22Rv1 (cell line): Measurements from ENCODE around the gene UNC119B.

ENCODE experiments used
- H3K27ac ChIP-seq: fragments of 450-650 bp; 2 replicates; pipeline ENCODE4 v1.5.1; 2017
- ZFX ChIP-seq: fragments of 450-650 bp; IDR thresholded peaks from 2 replicates; pipeline ENCODE4 v1.6.1; 2017; ENCODE audit warnings: antibody characterized with exemption, borderline replicate concordance
- TF ChIP-seq, protein P1 (sequence below): fragments of 450-650 bp; IDR thresholded peaks from 2 replicates; pipeline ENCODE4 v1.5.1; 2017; ENCODE audit warnings: mild to moderate bottlenecking

Gene UNC119B

DNA sequence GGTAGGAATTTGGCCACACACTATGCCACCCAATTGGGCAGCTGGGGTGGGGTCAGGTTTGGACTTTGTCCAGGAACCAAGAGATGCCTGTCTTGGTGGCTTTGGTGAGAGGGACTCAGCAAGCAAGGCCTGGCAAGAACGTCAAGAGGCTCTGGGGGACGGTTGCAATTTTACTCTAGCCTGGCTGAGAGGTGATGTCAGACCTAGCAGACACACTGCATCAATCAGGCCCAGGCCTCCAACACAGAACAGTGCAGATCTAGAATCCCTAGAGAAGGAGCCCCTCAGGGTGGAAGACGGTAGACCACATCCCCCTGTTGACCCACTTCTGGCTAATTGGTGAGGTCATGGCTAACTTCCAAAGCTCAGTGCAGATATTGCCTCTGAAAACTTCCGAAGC is 1.6 kb upstream of the UNC119B start:
- TF ChIP-seq ZFX, result no peak
- TF ChIP-seq, protein P1, sequence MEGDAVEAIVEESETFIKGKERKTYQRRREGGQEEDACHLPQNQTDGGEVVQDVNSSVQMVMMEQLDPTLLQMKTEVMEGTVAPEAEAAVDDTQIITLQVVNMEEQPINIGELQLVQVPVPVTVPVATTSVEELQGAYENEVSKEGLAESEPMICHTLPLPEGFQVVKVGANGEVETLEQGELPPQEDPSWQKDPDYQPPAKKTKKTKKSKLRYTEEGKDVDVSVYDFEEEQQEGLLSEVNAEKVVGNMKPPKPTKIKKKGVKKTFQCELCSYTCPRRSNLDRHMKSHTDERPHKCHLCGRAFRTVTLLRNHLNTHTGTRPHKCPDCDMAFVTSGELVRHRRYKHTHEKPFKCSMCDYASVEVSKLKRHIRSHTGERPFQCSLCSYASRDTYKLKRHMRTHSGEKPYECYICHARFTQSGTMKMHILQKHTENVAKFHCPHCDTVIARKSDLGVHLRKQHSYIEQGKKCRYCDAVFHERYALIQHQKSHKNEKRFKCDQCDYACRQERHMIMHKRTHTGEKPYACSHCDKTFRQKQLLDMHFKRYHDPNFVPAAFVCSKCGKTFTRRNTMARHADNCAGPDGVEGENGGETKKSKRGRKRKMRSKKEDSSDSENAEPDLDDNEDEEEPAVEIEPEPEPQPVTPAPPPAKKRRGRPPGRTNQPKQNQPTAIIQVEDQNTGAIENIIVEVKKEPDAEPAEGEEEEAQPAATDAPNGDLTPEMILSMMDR, result no peak

DNA sequence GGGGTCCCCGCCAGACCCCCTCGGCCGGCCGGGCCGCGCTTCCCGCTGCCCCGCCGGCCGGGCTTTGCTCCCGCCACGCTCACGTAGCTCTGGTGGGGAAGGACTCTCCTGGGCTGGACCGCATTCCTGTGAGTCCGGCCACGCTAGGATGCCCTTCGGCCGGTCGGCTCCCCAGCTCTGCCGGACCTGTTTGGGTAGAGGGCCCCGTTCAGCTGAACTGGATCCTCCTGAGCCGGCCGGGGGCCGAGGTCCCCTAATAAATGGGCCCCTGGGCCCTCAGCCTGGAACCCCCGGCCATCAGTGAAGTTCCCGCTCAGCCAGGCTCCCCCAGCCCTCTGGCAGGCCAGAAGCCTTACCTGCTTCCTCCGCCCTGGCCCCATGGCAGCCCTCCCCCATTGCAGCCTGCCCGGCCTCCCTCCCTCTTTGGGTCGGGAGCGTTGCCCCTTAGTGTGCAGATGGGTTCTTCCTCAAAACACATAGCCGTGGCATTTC is 593 bp downstream of the UNC119B start:
- peak overlapping the region; percentile 80 for H3K27ac ChIP-seq
- no peak for TF ChIP-seq ZFX
- TF ChIP-seq, protein P1, result no peak

More for the DNA sequence above, 1.6 kb upstream of the UNC119B start:
- H3K27ac ChIP-seq, result peak overlapping the region; percentile 80

DNA sequence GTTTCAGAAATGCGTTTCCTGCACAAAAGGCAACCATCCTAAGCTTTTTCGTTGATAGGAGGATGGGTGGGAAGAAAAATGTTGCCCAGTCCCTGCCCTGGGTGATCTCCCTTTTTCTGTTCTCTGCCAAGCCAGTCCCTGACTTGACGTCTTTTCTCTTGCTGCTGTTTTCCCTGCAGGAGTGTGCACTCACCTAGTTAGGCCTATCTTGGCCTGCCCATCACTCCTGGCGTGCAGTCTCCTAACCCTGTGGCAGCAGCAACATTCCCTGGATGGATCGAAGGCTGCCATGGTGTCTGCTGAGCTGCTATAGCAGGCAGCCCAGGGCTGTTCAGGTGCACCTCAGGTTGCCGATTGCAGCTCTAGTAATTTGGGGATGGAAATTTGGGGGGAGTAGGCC is 1.2 kb downstream of the UNC119B start:
- peak overlapping the region; percentile 80 for H3K27ac ChIP-seq
- TF ChIP-seq, protein P1, result no peak
- no peak for TF ChIP-seq ZFX

DNA sequence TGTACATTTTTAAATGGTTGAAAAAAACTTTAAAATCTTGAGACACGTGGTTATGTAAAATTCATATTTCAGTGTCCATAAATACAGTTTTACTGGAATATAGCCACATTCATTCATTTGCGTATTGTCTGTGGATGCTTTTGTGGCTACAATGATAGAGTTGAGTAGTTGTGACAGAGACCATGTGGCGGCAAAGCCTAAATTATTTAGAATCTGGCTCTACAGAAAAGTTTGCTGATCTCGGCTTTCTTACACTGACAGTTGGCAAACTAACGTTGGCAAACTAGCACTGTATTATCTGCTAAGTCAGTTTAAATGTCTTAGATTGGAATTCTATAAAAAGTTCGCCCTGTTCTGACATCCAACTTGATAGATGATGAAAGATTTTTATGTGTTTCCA is 2.4 kb downstream of the UNC119B start:
- H3K27ac ChIP-seq, result no peak overlapping the region
- TF ChIP-seq, protein P1, result no peak
- TF ChIP-seq ZFX, result no peak

DNA sequence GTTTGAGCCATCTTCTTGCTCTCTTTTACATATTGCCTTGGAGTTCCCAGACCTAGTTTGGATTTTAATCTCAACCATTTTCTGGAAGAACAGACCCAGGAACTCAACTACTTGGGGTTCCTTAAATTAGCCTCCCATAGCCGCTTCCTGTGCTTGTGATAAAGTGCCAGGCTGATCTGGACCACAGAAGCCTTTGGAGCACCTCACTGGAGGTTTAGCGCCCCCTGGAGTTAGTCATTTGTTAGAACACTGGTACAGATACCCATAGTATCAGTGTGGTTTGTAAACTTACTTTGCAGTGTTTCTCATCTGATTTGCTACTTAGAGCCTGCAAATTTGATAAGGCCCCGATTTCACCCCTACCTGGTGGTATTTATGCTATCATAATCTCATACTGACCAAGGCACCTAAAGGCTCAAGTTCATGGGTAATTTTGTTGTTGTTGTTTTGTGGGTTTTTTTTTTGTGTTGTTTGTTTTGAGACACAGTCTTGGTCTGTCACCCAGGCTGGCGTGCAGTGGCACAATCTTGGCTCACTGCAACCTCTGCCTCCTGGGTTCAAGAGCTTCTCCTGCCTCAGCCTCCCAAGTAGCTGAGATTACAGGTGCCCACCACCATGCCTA is 3.7 kb downstream of the UNC119B start:
- no peak for TF ChIP-seq ZFX
- TF ChIP-seq, protein P1, result peak; percentile 98
- H3K27ac ChIP-seq, result no peak overlapping the region

DNA sequence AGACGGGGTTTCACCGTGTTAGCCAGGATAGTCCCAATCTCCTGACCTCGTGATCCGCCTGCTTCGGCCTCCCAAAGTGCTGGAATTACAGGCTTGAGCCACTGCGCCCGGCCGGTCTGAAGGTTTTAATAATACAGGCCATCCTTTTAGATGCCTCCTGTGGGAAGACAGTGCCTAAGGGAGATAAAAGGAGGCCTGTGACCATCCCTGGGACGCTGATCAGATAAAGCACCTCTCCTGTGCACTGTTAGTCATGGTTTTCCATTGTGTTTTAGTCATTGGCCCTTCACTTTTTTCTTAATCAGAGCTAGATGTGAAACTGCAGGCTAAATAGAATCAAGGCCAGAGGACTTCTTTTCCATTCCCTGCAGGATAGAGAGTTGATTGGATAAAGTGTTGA is 7.8 kb downstream of the UNC119B start:
- no peak overlapping the region for H3K27ac ChIP-seq
- no peak for TF ChIP-seq ZFX
- TF ChIP-seq, protein P1, result no peak

DNA sequence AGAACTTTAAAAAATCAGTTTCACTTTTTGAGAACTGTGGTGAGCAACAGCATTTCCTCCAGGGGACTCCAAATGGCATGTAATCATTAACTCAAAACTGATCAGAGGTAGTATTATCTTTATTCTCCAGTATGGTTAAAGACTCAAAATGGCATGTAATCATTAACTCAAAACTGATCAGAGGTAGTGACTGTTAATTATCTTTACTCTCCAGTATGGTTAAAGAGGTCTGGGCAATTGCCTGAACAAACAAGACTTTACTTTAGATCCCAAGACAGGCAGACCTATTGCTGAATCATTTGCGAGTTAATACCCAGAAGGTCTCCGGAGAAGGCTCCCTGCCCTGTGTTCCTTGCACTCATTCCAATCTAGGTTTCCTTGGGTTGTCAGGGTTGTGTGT is 8.8 kb downstream of the UNC119B start:
- no peak for TF ChIP-seq ZFX
- TF ChIP-seq, protein P1, result no peak
- no peak overlapping the region for H3K27ac ChIP-seq
